ENCODE measurements around the gene EBF3.

DNA sequence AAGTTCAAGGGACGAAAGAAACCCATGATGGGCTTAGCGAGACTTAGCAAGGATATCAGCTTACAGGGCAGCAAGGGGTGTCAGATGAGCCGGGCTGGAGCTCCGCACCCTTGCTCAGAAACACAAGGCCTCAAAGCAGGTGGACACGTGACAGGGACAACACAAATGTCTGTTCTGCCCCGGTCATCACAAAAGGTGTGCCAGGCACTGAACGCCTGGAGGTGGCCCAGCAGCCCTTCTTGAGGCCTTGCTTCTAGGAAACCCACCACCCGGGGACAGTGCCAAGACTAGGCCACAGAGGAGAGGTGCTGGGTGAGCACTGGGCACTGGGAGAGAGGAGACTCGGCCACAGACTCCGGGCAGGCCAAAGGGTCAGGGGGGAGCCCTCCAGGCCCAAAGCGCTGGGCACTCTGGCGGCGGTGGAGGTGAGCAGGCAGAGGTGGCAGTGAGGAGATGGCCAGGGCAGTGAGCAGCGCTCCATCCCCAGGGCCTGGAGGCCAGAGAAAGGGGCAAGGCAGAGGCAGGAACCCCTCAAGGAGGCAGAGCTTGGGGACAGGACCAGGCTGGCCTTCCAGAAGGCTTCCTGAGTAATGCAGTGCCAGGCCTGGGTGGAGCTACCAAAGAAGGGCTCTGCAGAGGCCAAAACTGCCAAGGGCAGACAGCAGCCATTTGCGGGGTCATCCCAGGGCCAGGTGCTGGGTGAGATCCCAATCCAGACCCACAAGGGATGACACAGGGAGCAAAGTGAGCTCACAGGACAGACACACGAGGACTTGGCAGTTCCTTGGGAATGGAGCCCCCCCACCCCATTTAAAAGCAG, 22.7 kb downstream of the EBF3 start:
- TF ChIP-seq CTCF (IDR thresholded peaks at IDR 0.05) (no peak), POLR2AphosphoS5 (IDR thresholded peaks at IDR 0.05) (no peak), POLR2A (IDR thresholded peaks at IDR 0.05) (no peak)

Measured in sigmoid colon (tissue), 4 donors.